Transverse colon (tissue), 3 donors: ENCODE measurements around the gene CHCHD6.

ENCODE experiments used
- POLR2A ChIP-seq: fragments of 450-650 bp; IDR thresholded peaks from one replicate; pipeline ENCODE4 v1.6.1; 2016; ENCODE audit warnings: antibody characterized with exemption, mild to moderate bottlenecking, moderate library complexity
- TF ChIP-seq, protein P1 (sequence below), 5 experiments: fragments of 200-600 bp in 3 of 5; fragments of 450-650 bp in 2 of 5; sonication (generic) in 3 of 5; IDR thresholded peaks; 1 replicate in 2 of 5; 2 replicates in 3 of 5; pipeline ENCODE4 v1.5.1; 2016 to 2017; ENCODE audit warnings: antibody characterized with exemption in 5 of 5, inconsistent platforms in 3 of 5, mild to moderate bottlenecking in 2 of 5, moderate library complexity in 1 of 5

DNA sequence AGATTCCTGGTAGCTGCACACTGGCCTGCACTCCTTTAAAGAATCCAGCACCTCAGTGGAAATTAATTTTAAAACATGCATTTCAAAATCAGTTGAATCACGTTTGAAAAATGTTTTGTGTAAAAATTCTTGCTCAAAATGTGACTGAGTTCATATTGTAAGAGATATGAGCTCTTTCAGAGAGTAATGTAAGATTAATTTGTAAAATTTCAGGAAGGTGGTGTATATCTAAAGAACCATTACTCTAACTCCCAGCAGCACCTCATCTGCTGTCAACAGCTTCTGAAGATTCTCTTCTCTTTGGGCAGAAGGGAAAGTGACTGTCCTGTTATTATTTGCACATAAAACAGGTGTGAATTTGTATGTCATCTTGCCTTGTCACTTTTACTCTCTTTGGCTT lies 181.4 kb downstream of the CHCHD6 start:
- TF ChIP-seq, protein P1, sequence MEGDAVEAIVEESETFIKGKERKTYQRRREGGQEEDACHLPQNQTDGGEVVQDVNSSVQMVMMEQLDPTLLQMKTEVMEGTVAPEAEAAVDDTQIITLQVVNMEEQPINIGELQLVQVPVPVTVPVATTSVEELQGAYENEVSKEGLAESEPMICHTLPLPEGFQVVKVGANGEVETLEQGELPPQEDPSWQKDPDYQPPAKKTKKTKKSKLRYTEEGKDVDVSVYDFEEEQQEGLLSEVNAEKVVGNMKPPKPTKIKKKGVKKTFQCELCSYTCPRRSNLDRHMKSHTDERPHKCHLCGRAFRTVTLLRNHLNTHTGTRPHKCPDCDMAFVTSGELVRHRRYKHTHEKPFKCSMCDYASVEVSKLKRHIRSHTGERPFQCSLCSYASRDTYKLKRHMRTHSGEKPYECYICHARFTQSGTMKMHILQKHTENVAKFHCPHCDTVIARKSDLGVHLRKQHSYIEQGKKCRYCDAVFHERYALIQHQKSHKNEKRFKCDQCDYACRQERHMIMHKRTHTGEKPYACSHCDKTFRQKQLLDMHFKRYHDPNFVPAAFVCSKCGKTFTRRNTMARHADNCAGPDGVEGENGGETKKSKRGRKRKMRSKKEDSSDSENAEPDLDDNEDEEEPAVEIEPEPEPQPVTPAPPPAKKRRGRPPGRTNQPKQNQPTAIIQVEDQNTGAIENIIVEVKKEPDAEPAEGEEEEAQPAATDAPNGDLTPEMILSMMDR (IDR thresholded peaks at IDR 0.05) = no peak
- no peak for TF ChIP-seq POLR2A
